Sigmoid colon (tissue), 4 donors: ENCODE data around the gene APOLD1.
"Not testable (repeated sequence)": the region's sequence is repeated elsewhere in the genome, so short reads cannot be mapped to it uniquely, and the experiment has no call there.

Experiments used
- CTCF ChIP-seq, 4 experiments: fragments of 450-650 bp in 3 of 4; fragments of 200-600 bp in 1 of 4; IDR thresholded peaks; one replicate each; pipeline ENCODE4 v1.5.1; 2016 to 2019; ENCODE audit warnings: antibody characterized with exemption in 4 of 4, mild to moderate bottlenecking in 3 of 4, moderate library complexity in 2 of 4
- POLR2A ChIP-seq, 2 donors: fragments of 450-650 bp; IDR thresholded peaks; one replicate each; pipeline ENCODE4 v1.6.1; 2016; ENCODE audit warnings: antibody characterized with exemption in 2 of 2, mild to moderate bottlenecking in 2 of 2, moderate library complexity in 2 of 2
- POLR2AphosphoS5 ChIP-seq, 4 donors: sonication (generic); formaldehyde crosslinking; IDR thresholded peaks; one replicate each; pipeline ENCODE4 v1.6.1; 2017; ENCODE audit warnings: antibody characterized with exemption in 4 of 4

- not testable (repeated sequence) for TF ChIP-seq POLR2AphosphoS5, CTCF, POLR2A (IDR thresholded peaks at IDR 0.05)
Observed at GRCh38 chr12:12801656-12802055, 16.2 kb downstream of the APOLD1 start.
